Prostate gland (tissue), 2 donors: Measurements from ENCODE around the gene FARS2.

Source experiments
- POLR2A ChIP-seq: fragments of 450-650 bp; IDR thresholded peaks from one replicate; pipeline ENCODE4 v1.6.1; 2016; ENCODE audit warnings: antibody characterized with exemption, mild to moderate bottlenecking
- TF ChIP-seq, protein P1 (sequence below), 4 experiments: fragments of 200-600 bp in 2 of 4; fragments of 450-650 bp in 2 of 4; sonication (generic) in 2 of 4; IDR thresholded peaks; 1 replicate in 3 of 4; 2 replicates in 1 of 4; pipeline ENCODE4 v1.5.1; 2016 to 2019; ENCODE audit warnings: antibody characterized with exemption in 4 of 4, mild to moderate bottlenecking in 2 of 4, moderate library complexity in 2 of 4

DNA sequence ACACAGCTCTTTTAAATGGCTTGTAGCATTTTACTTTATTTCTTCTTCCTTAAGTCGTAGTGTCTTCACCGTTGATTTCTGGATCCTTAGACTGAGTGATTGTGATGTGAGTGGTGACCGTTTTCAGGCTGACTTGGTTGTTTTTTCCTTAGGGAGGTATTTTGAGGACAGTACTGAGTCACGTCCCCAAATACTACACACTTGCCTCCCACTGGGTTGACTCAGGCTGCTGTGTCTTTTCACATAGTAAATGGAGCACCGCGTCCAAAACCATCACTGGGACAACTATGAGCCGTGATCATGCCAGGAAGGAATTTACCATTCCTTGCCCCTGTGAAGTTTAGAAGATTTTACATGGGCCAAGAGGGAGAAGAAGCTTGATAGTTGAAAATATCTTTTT is 174.1 kb downstream of the FARS2 start:
- TF ChIP-seq POLR2A = no peak
- TF ChIP-seq, protein P1, sequence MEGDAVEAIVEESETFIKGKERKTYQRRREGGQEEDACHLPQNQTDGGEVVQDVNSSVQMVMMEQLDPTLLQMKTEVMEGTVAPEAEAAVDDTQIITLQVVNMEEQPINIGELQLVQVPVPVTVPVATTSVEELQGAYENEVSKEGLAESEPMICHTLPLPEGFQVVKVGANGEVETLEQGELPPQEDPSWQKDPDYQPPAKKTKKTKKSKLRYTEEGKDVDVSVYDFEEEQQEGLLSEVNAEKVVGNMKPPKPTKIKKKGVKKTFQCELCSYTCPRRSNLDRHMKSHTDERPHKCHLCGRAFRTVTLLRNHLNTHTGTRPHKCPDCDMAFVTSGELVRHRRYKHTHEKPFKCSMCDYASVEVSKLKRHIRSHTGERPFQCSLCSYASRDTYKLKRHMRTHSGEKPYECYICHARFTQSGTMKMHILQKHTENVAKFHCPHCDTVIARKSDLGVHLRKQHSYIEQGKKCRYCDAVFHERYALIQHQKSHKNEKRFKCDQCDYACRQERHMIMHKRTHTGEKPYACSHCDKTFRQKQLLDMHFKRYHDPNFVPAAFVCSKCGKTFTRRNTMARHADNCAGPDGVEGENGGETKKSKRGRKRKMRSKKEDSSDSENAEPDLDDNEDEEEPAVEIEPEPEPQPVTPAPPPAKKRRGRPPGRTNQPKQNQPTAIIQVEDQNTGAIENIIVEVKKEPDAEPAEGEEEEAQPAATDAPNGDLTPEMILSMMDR (IDR thresholded peaks at IDR 0.05) = no peak
